ENCODE measurements around the gene IL4. TPM values are rescaled to one million over a fixed set of nuclear protein-coding genes. Genes with fewer than 3 reads are reported as not detected.

IL4 gene
- total and polyA plus RNA-seq, 2 experiments from 2014 or later = not detected

GRCh38 chr5:132729896-132730295, 56.1 kb downstream of the IL4 start:
- no peaks in the 10 kb centered on the region for H3K27me3 ChIP-seq
- no peaks in the 10 kb centered on the region for H3K36me3 ChIP-seq (replicated peaks; ENCODE audit: insufficient read depth, low read depth)
- TF ChIP-seq EZH2 (IDR thresholded peaks at IDR 0.05; ENCODE audit: borderline replicate concordance) (no peak), EZH2phosphoT487 (IDR thresholded peaks at IDR 0.05; ENCODE audit: low read depth, severe bottlenecking, unreplicated experiment) (no peak), CTCF (IDR thresholded peaks at IDR 0.05; ENCODE audit: poor library complexity) (no peak)
- H2AFZ ChIP-seq = no peak overlapping the region
- no peaks in the 10 kb centered on the region for H3K4me1 ChIP-seq (ENCODE audit: insufficient read depth)
- H4K20me1 ChIP-seq (ENCODE audit: insufficient read depth, poor library complexity, severe bottlenecking) = no peaks in the 10 kb centered on the region
- no peak overlapping the region for H3K27ac ChIP-seq
- H3K4me2 ChIP-seq = no peak overlapping the region
- WGBS (ENCODE audit: low lambda C conversion rate, missing lambda C conversion rate) = 91% methylated on average over 10 of the region's 10 CpGs
- peaks cover 8% of the 10 kb centered on the region for H3K79me2 ChIP-seq
- H3K4me3 ChIP-seq = no peak overlapping the region
- no peak for DNase-seq (ENCODE audit: low spot score)
- H3K9me2 ChIP-seq (replicated peaks; ENCODE audit: insufficient read depth) = no peaks in the 10 kb centered on the region
- H3K9me3 ChIP-seq (ENCODE audit: low read depth) = no peaks in the 10 kb centered on the region

Other genes starting within 250 kb of the IL4 start
- gene IRF1, start 183.2 kb upstream of the IL4 start, total RNA-seq = 25.6 and 30.9 TPM in 2 replicates
- gene IRF1, start 183.2 kb upstream of the IL4 start, polyA plus RNA-seq = 35.8 and 44.8 TPM in 2 replicates
- not detected in 2 replicates for gene IL5, start 130.5 kb upstream of the IL4 start, total RNA-seq
- gene IL5, start 130.5 kb upstream of the IL4 start, polyA plus RNA-seq = not detected in 2 replicates
- 28.1 and 33.4 TPM in 2 replicates for gene RAD50, start 117.0 kb upstream of the IL4 start, total RNA-seq
- 27.0 and 34.3 TPM in 2 replicates for gene RAD50, start 117.0 kb upstream of the IL4 start, polyA plus RNA-seq
- not detected in 2 replicates for gene IL13, start 15.8 kb upstream of the IL4 start, total RNA-seq
- not detected in 2 replicates for gene IL13, start 15.8 kb upstream of the IL4 start, polyA plus RNA-seq
- gene KIF3A, start 63.6 kb downstream of the IL4 start, total RNA-seq = 7.0 and 9.2 TPM in 2 replicates
- gene KIF3A, start 63.6 kb downstream of the IL4 start, polyA plus RNA-seq = 12.6 and 13.7 TPM in 2 replicates
- gene CCNI2, start 73.4 kb downstream of the IL4 start, total RNA-seq = 1.2 and 1.4 TPM in 2 replicates
- 1.8 and 4.6 TPM in 2 replicates for gene CCNI2, start 73.4 kb downstream of the IL4 start, polyA plus RNA-seq
- 41.9 and 46.9 TPM in 2 replicates for gene SEPTIN8, start 103.2 kb downstream of the IL4 start, total RNA-seq
- gene SEPTIN8, start 103.2 kb downstream of the IL4 start, polyA plus RNA-seq = 17.6 and 18.7 TPM in 2 replicates
- gene SOWAHA, start 139.3 kb downstream of the IL4 start, total RNA-seq = 11.4 and 14.4 TPM in 2 replicates
- gene SOWAHA, start 139.3 kb downstream of the IL4 start, polyA plus RNA-seq = 3.1 and 6.8 TPM in 2 replicates
- 8.5 and 10.0 TPM in 2 replicates for gene SHROOM1, start 156.7 kb downstream of the IL4 start, total RNA-seq
- 17.8 and 19.2 TPM in 2 replicates for gene SHROOM1, start 156.7 kb downstream of the IL4 start, polyA plus RNA-seq
- gene GDF9, start 192.5 kb downstream of the IL4 start, total RNA-seq = 0.76 and 1.7 TPM in 2 replicates
- 2.2 and 4.1 TPM in 2 replicates for gene GDF9, start 192.5 kb downstream of the IL4 start, polyA plus RNA-seq
- gene UQCRQ, start 192.7 kb downstream of the IL4 start, total RNA-seq = 146 and 174 TPM in 2 replicates
- 1,138 and 1,156 TPM in 2 replicates for gene UQCRQ, start 192.7 kb downstream of the IL4 start, polyA plus RNA-seq
- gene LEAP2, start 199.7 kb downstream of the IL4 start, total RNA-seq = 19.2 and 22.6 TPM in 2 replicates
- 30.5 and 36.3 TPM in 2 replicates for gene LEAP2, start 199.7 kb downstream of the IL4 start, polyA plus RNA-seq

Measured in hepatocyte (in vitro differentiated cells).